ENCODE data around the gene CCDC8.

Gene CCDC8

DNA sequence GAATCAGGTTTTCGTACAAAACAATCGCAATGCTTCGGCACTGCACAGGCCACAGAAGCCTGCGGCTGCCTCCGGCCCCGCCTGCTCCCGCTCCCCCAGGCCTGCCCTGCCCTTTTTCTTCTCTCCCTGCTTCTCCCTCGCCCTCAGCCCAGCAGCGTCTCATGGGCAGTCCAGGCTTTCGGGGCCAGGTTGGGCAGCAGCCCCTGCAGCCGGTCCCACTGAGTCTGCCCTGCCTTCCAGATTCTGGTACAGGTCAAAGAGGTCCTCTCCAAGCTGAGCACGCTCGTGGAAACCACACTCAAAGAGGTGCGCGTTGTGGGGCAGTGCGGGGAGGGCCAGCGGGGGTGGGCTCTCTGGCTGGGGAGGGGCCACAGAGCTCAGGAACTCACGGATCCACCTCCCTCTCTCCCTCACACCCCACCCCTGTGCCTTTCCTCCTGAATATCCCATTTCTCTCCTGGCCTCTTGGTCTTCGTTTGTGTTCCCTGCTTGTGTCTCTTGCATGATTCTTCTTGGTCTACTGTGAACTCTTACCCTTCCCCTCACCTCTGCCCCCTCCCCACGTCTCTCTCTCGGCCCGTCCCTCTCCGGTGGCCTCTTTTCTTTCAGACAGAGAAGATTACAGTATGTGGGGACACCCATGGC, 30.1 kb downstream of the CCDC8 start:
- H3K36me3 ChIP-seq (ENCODE audit: control insufficient read depth, insufficient read depth, low read length), result peaks cover 40% of the 10 kb centered on the region
- DNase-seq (ENCODE audit: extremely low read depth, insufficient read length), result no peak
- H3K4me3 ChIP-seq (replicated peaks; ENCODE audit: low read depth, low read length), result no peak overlapping the region
- no peaks in the 10 kb centered on the region for H3K27me3 ChIP-seq (replicated peaks; ENCODE audit: control insufficient read depth, insufficient read depth, low read length)
- TF ChIP-seq CTCF (IDR thresholded peaks at IDR 0.05; ENCODE audit: insufficient read depth, low read length, poor library complexity, severe bottlenecking), result no peak

DNA sequence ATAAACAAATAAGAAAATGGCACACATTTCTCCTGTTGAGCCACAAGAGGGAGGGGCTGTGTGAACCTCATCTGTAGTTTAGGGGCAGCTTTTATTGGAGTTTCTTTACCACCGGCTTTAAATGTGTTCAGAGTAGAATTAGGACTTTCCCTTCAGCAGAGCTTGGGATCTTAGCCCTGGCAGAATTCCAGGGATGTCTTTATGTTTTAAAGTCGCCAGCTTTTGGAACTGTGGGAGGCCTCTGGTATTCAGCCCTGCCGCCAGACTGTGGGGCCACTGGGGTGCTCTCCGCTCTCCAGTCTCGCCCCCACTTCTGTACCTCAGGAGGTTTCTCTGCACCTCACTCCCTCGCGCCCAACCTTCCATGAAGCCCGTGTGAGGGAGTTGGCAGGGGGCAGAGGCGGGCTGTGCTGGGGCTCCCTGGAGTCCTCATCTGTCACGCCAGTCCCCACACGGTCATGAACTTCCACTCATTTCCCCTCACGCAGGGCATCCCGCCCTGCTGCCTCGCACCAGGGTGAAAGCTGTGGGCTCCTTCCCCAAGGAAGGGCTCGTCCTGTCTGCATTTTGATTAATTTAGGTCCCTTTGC, 31.5 kb downstream of the CCDC8 start:
- no peak for DNase-seq (ENCODE audit: extremely low read depth, insufficient read length)
- Histone ChIP-seq H3K36me3 (ENCODE audit: control insufficient read depth, insufficient read depth, low read length) (peaks cover 30% of the 10 kb centered on the region), H3K4me3 (replicated peaks; ENCODE audit: low read depth, low read length) (no peak overlapping the region), H3K27me3 (replicated peaks; ENCODE audit: control insufficient read depth, insufficient read depth, low read length) (no peaks in the 10 kb centered on the region)
- no peak for TF ChIP-seq CTCF (IDR thresholded peaks at IDR 0.05; ENCODE audit: insufficient read depth, low read length, poor library complexity, severe bottlenecking)

DNA sequence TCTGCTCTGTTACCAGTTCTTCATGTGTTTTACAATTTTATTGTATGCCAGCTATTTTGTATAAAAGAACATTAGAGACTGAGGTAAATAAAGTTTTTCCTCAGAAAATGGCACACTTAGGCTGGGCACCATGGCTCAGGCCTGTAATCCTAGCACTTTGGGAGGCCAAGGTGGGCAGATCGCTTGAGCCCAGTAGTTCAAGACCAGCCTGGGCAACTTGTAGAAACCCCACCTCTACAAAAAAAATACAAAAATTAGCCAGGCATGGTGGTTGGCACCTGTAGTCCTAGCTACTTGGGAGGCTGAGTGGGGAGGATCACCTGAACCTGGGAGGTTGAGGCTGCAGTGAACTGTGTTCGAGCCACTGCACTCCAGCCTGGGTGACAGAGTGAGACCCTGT, 32.0 kb downstream of the CCDC8 start:
- H3K27me3 ChIP-seq (replicated peaks; ENCODE audit: control insufficient read depth, insufficient read depth, low read length), result no peaks in the 10 kb centered on the region
- H3K4me3 ChIP-seq (replicated peaks; ENCODE audit: low read depth, low read length), result no peak overlapping the region
- TF ChIP-seq CTCF (IDR thresholded peaks at IDR 0.05; ENCODE audit: insufficient read depth, low read length, poor library complexity, severe bottlenecking), result no peak
- H3K36me3 ChIP-seq (ENCODE audit: control insufficient read depth, insufficient read depth, low read length), result peaks cover 32% of the 10 kb centered on the region
- no peak for DNase-seq (ENCODE audit: extremely low read depth, insufficient read length)

DNA sequence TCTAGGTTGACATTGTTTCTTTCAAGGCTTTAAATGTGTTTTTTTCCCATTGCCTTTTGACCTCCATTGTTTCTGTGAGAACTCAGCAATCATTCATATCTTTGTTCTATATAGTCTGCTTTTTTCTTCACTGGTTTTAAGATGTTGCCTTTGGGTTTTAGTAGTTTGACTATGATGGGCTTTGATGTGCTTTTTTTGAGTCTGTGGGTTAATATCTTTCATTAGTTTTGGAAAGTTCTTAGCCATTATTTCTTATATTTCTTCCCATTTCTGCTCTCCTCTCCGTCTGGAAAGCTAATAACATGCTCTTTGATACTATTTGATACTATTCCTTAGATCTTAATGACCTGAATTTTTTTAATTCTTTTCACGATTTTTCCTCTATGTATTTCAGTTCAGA, 32.7 kb downstream of the CCDC8 start:
- H3K4me3 ChIP-seq (replicated peaks; ENCODE audit: low read depth, low read length), result no peak overlapping the region
- peaks cover 34% of the 10 kb centered on the region for H3K36me3 ChIP-seq (ENCODE audit: control insufficient read depth, insufficient read depth, low read length)
- H3K27me3 ChIP-seq (replicated peaks; ENCODE audit: control insufficient read depth, insufficient read depth, low read length), result no peaks in the 10 kb centered on the region
- DNase-seq (ENCODE audit: extremely low read depth, insufficient read length), result no peak
- no peak for TF ChIP-seq CTCF (IDR thresholded peaks at IDR 0.05; ENCODE audit: insufficient read depth, low read length, poor library complexity, severe bottlenecking)

- Histone ChIP-seq H3K4me3 (replicated peaks; ENCODE audit: low read depth, low read length) (no peak overlapping the region), H3K27me3 (replicated peaks; ENCODE audit: control insufficient read depth, insufficient read depth, low read length) (no peaks in the 10 kb centered on the region), H3K36me3 (ENCODE audit: control insufficient read depth, insufficient read depth, low read length) (peaks cover 26% of the 10 kb centered on the region)
- no peak for DNase-seq (ENCODE audit: extremely low read depth, insufficient read length)
- TF ChIP-seq CTCF (IDR thresholded peaks at IDR 0.05; ENCODE audit: insufficient read depth, low read length, poor library complexity, severe bottlenecking), result no peak
Observed at GRCh38 chr19:46378268-46378667, 35.1 kb downstream of the CCDC8 start.

Measured in GM06990 (cell line).